HEK293 (cell line): ENCODE measurements around the gene RSPRY1.

Experiments used
- GLIS1 ChIP-seq: fragments of 450-650 bp; formaldehyde crosslinking; IDR thresholded peaks from 2 replicates; pipeline ENCODE4 v1.5.1; 2016; ENCODE audit warnings: missing biosample characterization, missing genetic modification characterization
- KLF1 ChIP-seq: fragments of 450-650 bp; formaldehyde crosslinking; IDR thresholded peaks from 2 replicates; pipeline ENCODE4 v1.5.1; 2016; ENCODE audit warnings: missing biosample characterization, missing genetic modification characterization
- KLF8 ChIP-seq: fragments of 450-650 bp; formaldehyde crosslinking; IDR thresholded peaks from 2 replicates; pipeline ENCODE4 v1.5.1; 2016; ENCODE audit warnings: missing biosample characterization, missing genetic modification characterization
- KLF9 ChIP-seq: fragments of 450-650 bp; formaldehyde crosslinking; IDR thresholded peaks from 2 replicates; pipeline ENCODE4 v1.5.1; 2016; ENCODE audit warnings: missing biosample characterization, missing genetic modification characterization, low read depth
- MZF1 ChIP-seq: fragments of 450-650 bp; formaldehyde crosslinking; IDR thresholded peaks from 2 replicates; pipeline ENCODE4 v1.5.1; 2017; ENCODE audit warnings: missing biosample characterization, missing genetic modification characterization, borderline replicate concordance
- SETDB1 ChIP-seq: IDR thresholded peaks from one replicate; pipeline ENCODE4 v1.6.1; 2017; ENCODE audit warnings: mild to moderate bottlenecking, low read length, moderate library complexity, mixed read lengths; ENCODE audit not compliant: insufficient read length
- ZBTB48 ChIP-seq: fragments of 450-650 bp; formaldehyde crosslinking; IDR thresholded peaks from 2 replicates; pipeline ENCODE4 v1.5.1; 2016; ENCODE audit warnings: missing biosample characterization, missing genetic modification characterization
- ZEB2 ChIP-seq: fragments of 450-650 bp; formaldehyde crosslinking; IDR thresholded peaks from 2 replicates; pipeline ENCODE4 v1.5.1; 2016; ENCODE audit warnings: missing biosample characterization, missing genetic modification characterization
- ZNF132 ChIP-seq: fragments of 450-650 bp; formaldehyde crosslinking; IDR thresholded peaks from 2 replicates; pipeline ENCODE4 v1.5.1; 2017; ENCODE audit warnings: missing biosample characterization, missing genetic modification characterization, borderline replicate concordance
- ZNF146 ChIP-seq: fragments of 450-650 bp; formaldehyde crosslinking; IDR thresholded peaks from 2 replicates; pipeline ENCODE4 v1.5.1; 2016; ENCODE audit warnings: missing biosample characterization, missing genetic modification characterization
- ZNF24 ChIP-seq: fragments of 450-650 bp; formaldehyde crosslinking; IDR thresholded peaks from 2 replicates; pipeline ENCODE4 v1.5.1; 2016; ENCODE audit warnings: missing biosample characterization, missing genetic modification characterization
- ZNF266 ChIP-seq: fragments of 450-650 bp; formaldehyde crosslinking; IDR thresholded peaks from 2 replicates; pipeline ENCODE4 v1.5.1; 2016; ENCODE audit warnings: missing biosample characterization, missing genetic modification characterization, low read depth
- ZNF366 ChIP-seq: fragments of 450-650 bp; formaldehyde crosslinking; conservative IDR thresholded peaks from 2 replicates; pipeline ENCODE4 v1.5.1; 2016; ENCODE audit warnings: missing biosample characterization, missing genetic modification characterization
- ZNF394 ChIP-seq: fragments of 450-650 bp; formaldehyde crosslinking; IDR thresholded peaks from 2 replicates; pipeline ENCODE4 v1.5.1; 2016; ENCODE audit warnings: missing biosample characterization, missing genetic modification characterization, mild to moderate bottlenecking, moderate library complexity, borderline replicate concordance
- ZNF610 ChIP-seq: fragments of 450-650 bp; formaldehyde crosslinking; IDR thresholded peaks from 2 replicates; pipeline ENCODE4 v1.5.1; 2016; ENCODE audit warnings: missing biosample characterization, missing genetic modification characterization, borderline replicate concordance
- ZNF664 ChIP-seq: fragments of 450-650 bp; formaldehyde crosslinking; IDR thresholded peaks from 2 replicates; pipeline ENCODE4 v1.5.1; 2016; ENCODE audit warnings: missing biosample characterization, missing genetic modification characterization
- TF ChIP-seq, protein P1 (sequence below): fragments of 450-650 bp; formaldehyde crosslinking; conservative IDR thresholded peaks from 2 replicates; pipeline ENCODE4 v1.5.1; 2016; ENCODE audit warnings: low read depth, missing biosample characterization, missing genetic modification characterization
- TF ChIP-seq, protein P2 (sequence below): fragments of 450-650 bp; formaldehyde crosslinking; optimal IDR thresholded peaks from 2 replicates; pipeline ENCODE3; 2016; ENCODE audit warnings: missing biosample characterization, mild to moderate bottlenecking, missing genetic modification characterization
- TF ChIP-seq, protein P3 (sequence below): fragments of 450-650 bp; formaldehyde crosslinking; IDR thresholded peaks from 2 replicates; pipeline ENCODE4 v1.5.1; 2016; ENCODE audit warnings: missing biosample characterization, missing genetic modification characterization
- TF ChIP-seq, protein P4 (sequence below): fragments of 450-650 bp; formaldehyde crosslinking; IDR thresholded peaks from 2 replicates; pipeline ENCODE4 v1.5.1; 2017; ENCODE audit warnings: missing biosample characterization, missing genetic modification characterization
- TF ChIP-seq, protein P5 (sequence below): fragments of 450-650 bp; formaldehyde crosslinking; IDR thresholded peaks from 2 replicates; pipeline ENCODE4 v1.5.1; 2016; ENCODE audit warnings: missing biosample characterization, missing genetic modification characterization
- TF ChIP-seq, protein P6 (sequence below): fragments of 450-650 bp; IDR thresholded peaks from 2 replicates; pipeline ENCODE4 v1.5.1; 2018; ENCODE audit warnings: missing biosample characterization, mild to moderate bottlenecking, missing genetic modification characterization
- TF ChIP-seq, protein P7 (sequence below): fragments of 450-650 bp; formaldehyde crosslinking; IDR thresholded peaks from 2 replicates; pipeline ENCODE4 v1.5.1; 2016; ENCODE audit warnings: missing biosample characterization, missing genetic modification characterization

RSPRY1 gene

DNA sequence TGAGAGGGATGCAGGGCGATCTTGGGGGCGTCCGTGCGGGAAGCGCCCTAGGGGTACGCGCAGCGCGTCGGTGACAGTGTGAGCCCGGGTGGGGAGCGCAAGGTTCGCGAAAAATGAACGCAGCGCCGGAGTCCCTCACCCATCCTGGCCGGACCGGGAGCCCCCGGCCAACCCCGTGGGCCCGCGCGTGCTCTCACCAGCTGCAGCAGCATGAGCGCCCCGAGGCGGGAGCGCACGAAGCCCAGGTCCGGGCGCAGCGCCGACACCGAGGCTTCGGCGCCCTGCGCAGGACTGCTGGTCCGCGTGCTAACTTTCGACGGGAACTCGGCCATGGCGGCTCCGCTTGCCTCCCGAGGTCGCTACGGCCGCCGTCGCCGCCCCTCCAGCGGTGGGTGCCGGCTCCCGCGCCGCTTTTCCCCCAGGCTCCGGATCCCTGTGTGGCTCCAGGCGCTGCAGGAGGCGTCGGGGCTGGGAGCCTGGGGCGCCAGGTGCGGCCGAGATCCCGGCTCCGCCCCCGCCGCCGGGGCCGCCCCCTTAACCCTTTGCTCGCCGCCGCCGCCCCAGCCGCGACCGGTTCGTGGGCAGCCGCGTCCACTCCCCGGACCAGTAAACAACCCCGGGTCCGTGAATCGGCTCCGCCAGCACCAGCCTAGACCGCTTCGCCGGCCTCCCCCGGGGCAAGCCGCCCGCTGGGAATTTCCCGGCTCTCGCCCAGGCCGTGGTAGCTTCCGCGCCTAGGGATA, 98.3 kb downstream of the RSPRY1 start, which contains the start of gene PLLP (continued):
- TF ChIP-seq, protein P1, sequence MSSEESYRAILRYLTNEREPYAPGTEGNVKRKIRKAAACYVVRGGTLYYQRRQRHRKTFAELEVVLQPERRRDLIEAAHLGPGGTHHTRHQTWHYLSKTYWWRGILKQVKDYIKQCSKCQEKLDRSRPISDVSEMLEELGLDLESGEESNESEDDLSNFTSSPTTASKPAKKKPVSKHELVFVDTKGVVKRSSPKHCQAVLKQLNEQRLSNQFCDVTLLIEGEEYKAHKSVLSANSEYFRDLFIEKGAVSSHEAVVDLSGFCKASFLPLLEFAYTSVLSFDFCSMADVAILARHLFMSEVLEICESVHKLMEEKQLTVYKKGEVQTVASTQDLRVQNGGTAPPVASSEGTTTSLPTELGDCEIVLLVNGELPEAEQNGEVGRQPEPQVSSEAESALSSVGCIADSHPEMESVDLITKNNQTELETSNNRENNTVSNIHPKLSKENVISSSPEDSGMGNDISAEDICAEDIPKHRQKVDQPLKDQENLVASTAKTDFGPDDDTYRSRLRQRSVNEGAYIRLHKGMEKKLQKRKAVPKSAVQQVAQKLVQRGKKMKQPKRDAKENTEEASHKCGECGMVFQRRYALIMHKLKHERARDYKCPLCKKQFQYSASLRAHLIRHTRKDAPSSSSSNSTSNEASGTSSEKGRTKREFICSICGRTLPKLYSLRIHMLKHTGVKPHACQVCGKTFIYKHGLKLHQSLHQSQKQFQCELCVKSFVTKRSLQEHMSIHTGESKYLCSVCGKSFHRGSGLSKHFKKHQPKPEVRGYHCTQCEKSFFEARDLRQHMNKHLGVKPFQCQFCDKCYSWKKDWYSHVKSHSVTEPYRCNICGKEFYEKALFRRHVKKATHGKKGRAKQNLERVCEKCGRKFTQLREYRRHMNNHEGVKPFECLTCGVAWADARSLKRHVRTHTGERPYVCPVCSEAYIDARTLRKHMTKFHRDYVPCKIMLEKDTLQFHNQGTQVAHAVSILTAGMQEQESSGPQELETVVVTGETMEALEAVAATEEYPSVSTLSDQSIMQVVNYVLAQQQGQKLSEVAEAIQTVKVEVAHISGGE (tag by site-specific recombination), result peak; percentile 69; the same call in 1 of the 2 replicates
- TF ChIP-seq KLF9 (tag by site-specific recombination), result peak; percentile 85
- peak; percentile 12 for TF ChIP-seq SETDB1
- no peak for TF ChIP-seq ZNF24 (tag by site-specific recombination)
- TF ChIP-seq ZNF610 (tag by site-specific recombination), result no peak
- no peak for TF ChIP-seq ZNF266 (tag by site-specific recombination)
- peak; percentile 81 for TF ChIP-seq KLF8
- TF ChIP-seq ZBTB48, result peak; percentile 73
- peak; percentile 16; the same call in 1 of the 2 replicates for TF ChIP-seq MZF1
- TF ChIP-seq, protein P2, sequence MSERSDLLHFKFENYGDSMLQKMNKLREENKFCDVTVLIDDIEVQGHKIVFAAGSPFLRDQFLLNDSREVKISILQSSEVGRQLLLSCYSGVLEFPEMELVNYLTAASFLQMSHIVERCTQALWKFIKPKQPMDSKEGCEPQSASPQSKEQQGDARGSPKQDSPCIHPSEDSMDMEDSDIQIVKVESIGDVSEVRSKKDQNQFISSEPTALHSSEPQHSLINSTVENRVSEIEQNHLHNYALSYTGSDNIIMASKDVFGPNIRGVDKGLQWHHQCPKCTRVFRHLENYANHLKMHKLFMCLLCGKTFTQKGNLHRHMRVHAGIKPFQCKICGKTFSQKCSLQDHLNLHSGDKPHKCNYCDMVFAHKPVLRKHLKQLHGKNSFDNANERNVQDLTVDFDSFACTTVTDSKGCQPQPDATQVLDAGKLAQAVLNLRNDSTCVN (tag by site-specific recombination), result peak; percentile 52
- no peak for TF ChIP-seq ZNF366
- TF ChIP-seq ZNF146 (tag by site-specific recombination), result no peak
- TF ChIP-seq, protein P3, sequence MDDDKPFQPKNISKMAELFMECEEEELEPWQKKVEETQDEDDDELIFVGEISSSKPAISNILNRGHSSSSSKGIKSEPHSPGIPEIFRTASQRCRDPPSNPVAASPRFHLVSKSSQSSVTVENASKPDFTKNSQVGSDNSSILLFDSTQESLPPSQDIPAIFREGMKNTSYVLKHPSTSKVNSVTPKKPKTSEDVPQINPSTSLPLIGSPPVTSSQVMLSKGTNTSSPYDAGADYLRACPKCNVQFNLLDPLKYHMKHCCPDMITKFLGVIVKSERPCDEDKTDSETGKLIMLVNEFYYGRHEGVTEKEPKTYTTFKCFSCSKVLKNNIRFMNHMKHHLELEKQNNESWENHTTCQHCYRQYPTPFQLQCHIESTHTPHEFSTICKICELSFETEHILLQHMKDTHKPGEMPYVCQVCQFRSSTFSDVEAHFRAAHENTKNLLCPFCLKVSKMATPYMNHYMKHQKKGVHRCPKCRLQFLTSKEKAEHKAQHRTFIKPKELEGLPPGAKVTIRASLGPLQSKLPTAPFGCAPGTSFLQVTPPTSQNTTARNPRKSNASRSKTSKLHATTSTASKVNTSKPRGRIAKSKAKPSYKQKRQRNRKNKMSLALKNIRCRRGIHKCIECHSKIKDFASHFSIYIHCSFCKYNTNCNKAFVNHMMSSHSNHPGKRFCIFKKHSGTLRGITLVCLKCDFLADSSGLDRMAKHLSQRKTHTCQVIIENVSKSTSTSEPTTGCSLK (tag by site-specific recombination), result no peak
- TF ChIP-seq, protein P4, sequence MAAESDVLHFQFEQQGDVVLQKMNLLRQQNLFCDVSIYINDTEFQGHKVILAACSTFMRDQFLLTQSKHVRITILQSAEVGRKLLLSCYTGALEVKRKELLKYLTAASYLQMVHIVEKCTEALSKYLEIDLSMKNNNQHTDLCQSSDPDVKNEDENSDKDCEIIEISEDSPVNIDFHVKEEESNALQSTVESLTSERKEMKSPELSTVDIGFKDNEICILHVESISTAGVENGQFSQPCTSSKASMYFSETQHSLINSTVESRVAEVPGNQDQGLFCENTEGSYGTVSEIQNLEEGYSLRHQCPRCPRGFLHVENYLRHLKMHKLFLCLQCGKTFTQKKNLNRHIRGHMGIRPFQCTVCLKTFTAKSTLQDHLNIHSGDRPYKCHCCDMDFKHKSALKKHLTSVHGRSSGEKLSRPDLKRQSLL (tag by site-specific recombination), result peak; percentile 93
- peak; percentile 85 for TF ChIP-seq GLIS1 (tag by site-specific recombination)
- TF ChIP-seq ZEB2 (tag by site-specific recombination), result 0 out of 2 replicates have a peak, but pooled peaks have one; percentile 38
- TF ChIP-seq, protein P5, sequence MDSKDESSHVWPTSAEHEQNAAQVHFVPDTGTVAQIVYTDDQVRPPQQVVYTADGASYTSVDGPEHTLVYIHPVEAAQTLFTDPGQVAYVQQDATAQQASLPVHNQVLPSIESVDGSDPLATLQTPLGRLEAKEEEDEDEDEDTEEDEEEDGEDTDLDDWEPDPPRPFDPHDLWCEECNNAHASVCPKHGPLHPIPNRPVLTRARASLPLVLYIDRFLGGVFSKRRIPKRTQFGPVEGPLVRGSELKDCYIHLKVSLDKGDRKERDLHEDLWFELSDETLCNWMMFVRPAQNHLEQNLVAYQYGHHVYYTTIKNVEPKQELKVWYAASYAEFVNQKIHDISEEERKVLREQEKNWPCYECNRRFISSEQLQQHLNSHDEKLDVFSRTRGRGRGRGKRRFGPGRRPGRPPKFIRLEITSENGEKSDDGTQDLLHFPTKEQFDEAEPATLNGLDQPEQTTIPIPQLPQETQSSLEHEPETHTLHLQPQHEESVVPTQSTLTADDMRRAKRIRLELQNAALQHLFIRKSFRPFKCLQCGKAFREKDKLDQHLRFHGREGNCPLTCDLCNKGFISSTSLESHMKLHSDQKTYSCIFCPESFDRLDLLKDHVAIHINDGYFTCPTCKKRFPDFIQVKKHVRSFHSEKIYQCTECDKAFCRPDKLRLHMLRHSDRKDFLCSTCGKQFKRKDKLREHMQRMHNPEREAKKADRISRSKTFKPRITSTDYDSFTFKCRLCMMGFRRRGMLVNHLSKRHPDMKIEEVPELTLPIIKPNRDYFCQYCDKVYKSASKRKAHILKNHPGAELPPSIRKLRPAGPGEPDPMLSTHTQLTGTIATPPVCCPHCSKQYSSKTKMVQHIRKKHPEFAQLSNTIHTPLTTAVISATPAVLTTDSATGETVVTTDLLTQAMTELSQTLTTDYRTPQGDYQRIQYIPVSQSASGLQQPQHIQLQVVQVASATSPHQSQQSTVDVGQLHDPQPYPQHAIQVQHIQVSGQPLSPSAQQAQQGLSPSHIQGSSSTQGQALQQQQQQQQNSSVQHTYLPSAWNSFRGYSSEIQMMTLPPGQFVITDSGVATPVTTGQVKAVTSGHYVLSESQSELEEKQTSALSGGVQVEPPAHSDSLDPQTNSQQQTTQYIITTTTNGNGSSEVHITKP, result peak; percentile 96
- peak; percentile 27; the same call in 1 of the 2 replicates for TF ChIP-seq ZNF394
- no peak for TF ChIP-seq ZNF664
- TF ChIP-seq KLF1 (tag by site-specific recombination), result peak; percentile 67
- TF ChIP-seq, protein P6, sequence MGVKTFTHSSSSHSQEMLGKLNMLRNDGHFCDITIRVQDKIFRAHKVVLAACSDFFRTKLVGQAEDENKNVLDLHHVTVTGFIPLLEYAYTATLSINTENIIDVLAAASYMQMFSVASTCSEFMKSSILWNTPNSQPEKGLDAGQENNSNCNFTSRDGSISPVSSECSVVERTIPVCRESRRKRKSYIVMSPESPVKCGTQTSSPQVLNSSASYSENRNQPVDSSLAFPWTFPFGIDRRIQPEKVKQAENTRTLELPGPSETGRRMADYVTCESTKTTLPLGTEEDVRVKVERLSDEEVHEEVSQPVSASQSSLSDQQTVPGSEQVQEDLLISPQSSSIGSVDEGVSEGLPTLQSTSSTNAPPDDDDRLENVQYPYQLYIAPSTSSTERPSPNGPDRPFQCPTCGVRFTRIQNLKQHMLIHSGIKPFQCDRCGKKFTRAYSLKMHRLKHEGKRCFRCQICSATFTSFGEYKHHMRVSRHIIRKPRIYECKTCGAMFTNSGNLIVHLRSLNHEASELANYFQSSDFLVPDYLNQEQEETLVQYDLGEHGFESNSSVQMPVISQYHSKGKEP (tag by site-specific recombination), result no peak
- TF ChIP-seq, protein P7, sequence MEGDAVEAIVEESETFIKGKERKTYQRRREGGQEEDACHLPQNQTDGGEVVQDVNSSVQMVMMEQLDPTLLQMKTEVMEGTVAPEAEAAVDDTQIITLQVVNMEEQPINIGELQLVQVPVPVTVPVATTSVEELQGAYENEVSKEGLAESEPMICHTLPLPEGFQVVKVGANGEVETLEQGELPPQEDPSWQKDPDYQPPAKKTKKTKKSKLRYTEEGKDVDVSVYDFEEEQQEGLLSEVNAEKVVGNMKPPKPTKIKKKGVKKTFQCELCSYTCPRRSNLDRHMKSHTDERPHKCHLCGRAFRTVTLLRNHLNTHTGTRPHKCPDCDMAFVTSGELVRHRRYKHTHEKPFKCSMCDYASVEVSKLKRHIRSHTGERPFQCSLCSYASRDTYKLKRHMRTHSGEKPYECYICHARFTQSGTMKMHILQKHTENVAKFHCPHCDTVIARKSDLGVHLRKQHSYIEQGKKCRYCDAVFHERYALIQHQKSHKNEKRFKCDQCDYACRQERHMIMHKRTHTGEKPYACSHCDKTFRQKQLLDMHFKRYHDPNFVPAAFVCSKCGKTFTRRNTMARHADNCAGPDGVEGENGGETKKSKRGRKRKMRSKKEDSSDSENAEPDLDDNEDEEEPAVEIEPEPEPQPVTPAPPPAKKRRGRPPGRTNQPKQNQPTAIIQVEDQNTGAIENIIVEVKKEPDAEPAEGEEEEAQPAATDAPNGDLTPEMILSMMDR (tag by site-specific recombination), result no peak
- TF ChIP-seq ZNF132 (tag by site-specific recombination), result no peak
